Neural cell (in vitro differentiated cells): ENCODE data around the gene RNF19B.

Experiments used
- CTCF ChIP-seq: fragments of 450-650 bp; IDR thresholded peaks from 2 replicates; pipeline ENCODE4 v1.5.1; 2014; ENCODE audit warnings: antibody characterized with exemption, mild to moderate bottlenecking, moderate library complexity; ENCODE audit not compliant: poor library complexity, severe bottlenecking
- POLR2AphosphoS5 ChIP-seq: IDR thresholded peaks from 2 replicates; pipeline ENCODE4 v1.6.1; 2012

GRCh38 chr1:32896451-32896850 is 68.2 kb downstream of the RNF19B start:
- TF ChIP-seq CTCF (no peak), POLR2AphosphoS5 (no peak)
